IMR-90 (cell line): ENCODE data around the gene HMOX2. TPM values are rescaled to one million over a fixed set of nuclear protein-coding genes. Genes with fewer than 3 reads are reported as not detected.

Experiments
- ATAC-seq: fragments of 200-7000 bp; cut with Tn5 transposase; 2 replicates; pipeline ENCODE4 v1.9.1; 2020; ENCODE audit warnings: low read depth, mild to moderate bottlenecking, moderate library complexity
- BruUV-seq: library from RNA; stranded (reverse); fragments of 400-500 nt; replicated peaks from 2 replicates; lab custom pipeline; 2021; lab: Mats Ljungman, UMichigan
- CTCF ChIA-PET: fragments of 300-600 bp; formaldehyde crosslinking; extraction: SDS; loops from one replicate; lab custom pipeline; 2021; ENCODE audit warnings: antibody characterized with exemption; lab: Yijun Ruan, JAX
- POLR2A ChIA-PET: fragments of 300-600 bp; sonication (Branson Sonifier 250); formaldehyde crosslinking; loops from one replicate; lab custom pipeline; 2022; ENCODE audit warnings: antibody characterized with exemption; ENCODE audit not compliant: unreplicated experiment; lab: Charles Lee
- DNase-seq: peaks from one replicate; pipeline ENCODE4 v3.0.0; 2013
- H2AFZ ChIP-seq: replicated peaks from 2 replicates; pipeline ENCODE3; 2013; ENCODE audit warnings: low read length, mild to moderate bottlenecking; ENCODE audit not compliant: poor library complexity
- H2AK5ac ChIP-seq: 2 replicates; pipeline ENCODE4 v1.6.1; 2013; ENCODE audit warnings: low read depth, low read length, inconsistent platforms
- H2AK9ac ChIP-seq: replicated peaks from 2 replicates; pipeline ENCODE3; 2013; ENCODE audit warnings: mild to moderate bottlenecking, low read depth, low read length, moderate library complexity; ENCODE audit not compliant: poor library complexity
- H2BK120ac ChIP-seq: 2 replicates; pipeline ENCODE4 v1.6.1; 2013; ENCODE audit warnings: low read depth, low read length, inconsistent platforms
- H2BK15ac ChIP-seq: 3 replicates; pipeline ENCODE4 v1.6.1; 2013; ENCODE audit warnings: low read depth, low read length, inconsistent platforms
- H2BK20ac ChIP-seq: 2 replicates; pipeline ENCODE4 v1.6.1; 2013; ENCODE audit warnings: low read depth, mild to moderate bottlenecking, inconsistent platforms, low read length, moderate library complexity
- H2BK5ac ChIP-seq: 2 replicates; pipeline ENCODE4 v1.6.1; 2013; ENCODE audit warnings: mild to moderate bottlenecking, low read depth, low read length, inconsistent platforms; ENCODE audit not compliant: poor library complexity, severe bottlenecking
- H3K14ac ChIP-seq: replicated peaks from 2 replicates; pipeline ENCODE4 v1.6.1; 2013; ENCODE audit warnings: low read depth, low read length, inconsistent platforms
- H3K18ac ChIP-seq: 2 replicates; pipeline ENCODE4 v1.6.1; 2013; ENCODE audit warnings: low read depth, low read length, control low read depth
- H3K23ac ChIP-seq: 2 replicates; pipeline ENCODE4 v1.6.1; 2013; ENCODE audit warnings: low read depth, low read length, inconsistent platforms
- H3K27ac ChIP-seq: 2 replicates; pipeline ENCODE4 v1.5.1; 2013; ENCODE audit warnings: mild to moderate bottlenecking, control low read depth, low read length; ENCODE audit not compliant: insufficient read depth
- H3K27me3 ChIP-seq: 2 replicates; pipeline ENCODE4 v1.6.1; 2013; ENCODE audit warnings: low read length; ENCODE audit not compliant: control insufficient read depth, insufficient read depth
- H3K36me3 ChIP-seq: 2 replicates; pipeline ENCODE4 v1.6.1; 2013; ENCODE audit warnings: low read length, mixed read lengths; ENCODE audit not compliant: control insufficient read depth, insufficient read depth
- H3K4ac ChIP-seq: 2 replicates; pipeline ENCODE4 v1.6.1; 2013; ENCODE audit warnings: low read depth, low read length, inconsistent platforms
- H3K4me1 ChIP-seq: 2 replicates; pipeline ENCODE4 v1.6.1; 2013; ENCODE audit warnings: low read length, mixed read lengths; ENCODE audit not compliant: control insufficient read depth, insufficient read depth
- H3K4me2 ChIP-seq: 2 replicates; pipeline ENCODE4 v1.6.1; 2013; ENCODE audit warnings: low read depth, mild to moderate bottlenecking, control low read depth, low read length, moderate library complexity
- H3K4me3 ChIP-seq: 2 replicates; pipeline ENCODE4 v1.5.1; 2013; ENCODE audit warnings: low read depth, mild to moderate bottlenecking, control low read depth, low read length, moderate library complexity; ENCODE audit not compliant: insufficient read depth
- H3K56ac ChIP-seq: 2 replicates; pipeline ENCODE4 v1.6.1; 2013; ENCODE audit warnings: low read length, inconsistent platforms; ENCODE audit not compliant: insufficient read depth; ENCODE audit errors: extremely low read depth
- H3K79me1 ChIP-seq, 2 experiments: 2 replicates each; pipeline ENCODE4 v1.6.1; 2013; ENCODE audit warnings: low read length in 2 of 2, inconsistent platforms in 1 of 2, low read depth in 1 of 2
- H3K9ac ChIP-seq: 2 replicates; pipeline ENCODE4 v1.6.1; 2013; ENCODE audit warnings: low read depth, low read length, control low read depth
- H3K9me1 ChIP-seq: 2 replicates; pipeline ENCODE4 v1.6.1; 2013; ENCODE audit warnings: low read length, inconsistent platforms; ENCODE audit not compliant: insufficient read depth
- H3K9me3 ChIP-seq: 2 replicates; pipeline ENCODE4 v1.6.1; 2013; ENCODE audit warnings: low read length; ENCODE audit not compliant: control insufficient read depth, insufficient read depth
- H4K20me1 ChIP-seq: 2 replicates; pipeline ENCODE4 v1.6.1; 2013; ENCODE audit warnings: low read length, inconsistent platforms; ENCODE audit not compliant: insufficient read depth
- H4K5ac ChIP-seq: 2 replicates; pipeline ENCODE4 v1.6.1; 2013; ENCODE audit warnings: mild to moderate bottlenecking, low read depth, low read length, control low read depth
- H4K8ac ChIP-seq, 2 experiments: 2 replicates each; pipeline ENCODE4 v1.6.1; 2013; ENCODE audit warnings: low read depth in 2 of 2, low read length in 2 of 2, control low read depth in 1 of 2, inconsistent platforms in 1 of 2
- H4K91ac ChIP-seq: 2 replicates; pipeline ENCODE4 v1.6.1; 2013; ENCODE audit warnings: low read depth, low read length, inconsistent platforms; ENCODE audit not compliant: insufficient read depth
- FOS ChIP-seq: fragments of 150-350 bp; IDR thresholded peaks from 2 replicates; pipeline ENCODE4 v1.6.1; 2016; ENCODE audit warnings: low read depth, low read length
- NFE2L2 ChIP-seq: fragments of 150-350 bp; IDR thresholded peaks from 2 replicates; pipeline ENCODE4 v1.6.1; 2016; ENCODE audit warnings: low read depth, mild to moderate bottlenecking, low read length
- WGBS, 2 experiments: methylation state at CpG; one replicate each; pipeline versions ENCODE4 v1.1.5 to v1.1.7; 2013; ENCODE audit warnings: missing lambda C conversion rate in 2 of 2; ENCODE audit not compliant: insufficient read length in 1 of 2; ENCODE audit errors: extremely low coverage in 2 of 2; 5-methylcytosine and 5-hydroxymethylcytosine counted together
- dilution Hi-C: fragments of 300-500 bp; cut with HindIII; formaldehyde crosslinking; loops from one replicate; pipeline ENCODE4 v1.14.3; 2018; ENCODE audit warnings: low sequenced_read_pairs; ENCODE audit not compliant: unreplicated experiment
- in situ Hi-C: fragments of 300-500 bp; cut with MboI; formaldehyde crosslinking; loops from 3 replicates; pipeline ENCODE4 v1.14.3; 2019; ENCODE audit warnings: low sequenced_read_pairs, inconsistent platforms, mixed read lengths
- intact Hi-C: fragments of 100-400 bp; cut with micrococcal nuclease; formaldehyde crosslinking; loops from 2 replicates; pipeline ENCODE4 v1.10.0; 2022
- polyA plus RNA-seq, 3 experiments: library from polyadenylated mRNA; depleted of rRNA; stranded (reverse); fragments of >200 nt; gene quantifications; 2 replicates each; pipeline ENCODE4 v1.2.3, GENCODE V29; 2012; ENCODE audit warnings: low replicate concordance in 1 of 3
- total RNA-seq: library from RNA; depleted of rRNA; stranded (reverse); fragments of >200 nt; gene quantifications from 2 replicates; pipeline ENCODE4 v1.2.3, GENCODE V29; 2012
- TF ChIP-seq, protein P1 (sequence below): conservative IDR thresholded peaks from 2 replicates; pipeline ENCODE4 v1.5.1; 2012; ENCODE audit warnings: mild to moderate bottlenecking, low read depth, low read length, improper control_type of control experiment

The HMOX2 gene
- total and polyA plus RNA-seq, 2 of the 4 experiments (the other 2 are of a cell fraction), result 93.9 to 98.8 TPM

DNA sequence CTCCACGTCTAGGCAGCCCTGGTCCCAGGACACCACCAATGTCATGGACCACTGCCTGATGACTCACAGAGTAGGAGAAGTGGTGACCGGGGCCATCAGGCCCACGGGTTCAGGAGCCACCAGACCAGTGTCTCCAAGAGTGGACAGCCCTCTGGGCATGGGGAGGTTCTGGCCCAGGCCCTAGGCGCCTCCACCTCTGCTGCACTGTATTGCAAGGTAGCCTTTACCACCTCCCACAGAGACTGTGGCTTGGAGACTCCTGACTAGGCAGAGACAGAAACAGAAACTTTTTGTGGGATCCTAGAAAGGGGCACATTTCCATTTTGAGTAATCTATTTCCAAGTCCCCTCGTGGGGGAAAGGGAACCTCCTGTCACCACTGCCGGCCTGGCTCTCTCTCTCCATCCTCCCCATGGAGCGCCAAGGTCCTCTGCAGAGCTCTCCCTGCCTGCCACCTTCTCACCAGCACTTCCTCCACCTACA, 59.5 kb downstream of the HMOX2 start:
- Histone ChIP-seq H3K79me1 (peaks cover 4 to 31% of the 10 kb centered on the region in 2 experiments; a peak in 2 of 4 replicates), H4K91ac (no peak overlapping the region), H3K4me3 (no peak overlapping the region), H3K23ac (no peak overlapping the region), H3K14ac (no peak overlapping the region), H3K9me1 (peaks cover 3% of the 10 kb centered on the region), H2BK15ac (no peak overlapping the region), H2AK9ac (no peak overlapping the region), H4K8ac (no peak overlapping the region), H3K4ac (no peak overlapping the region), H2BK5ac (no peak overlapping the region), H3K27me3 (no peaks in the 10 kb centered on the region; the same call in 1 of the 2 replicates), H3K27ac (no peak overlapping the region), H3K18ac (no peak overlapping the region), H2AK5ac (no peak overlapping the region), H3K9ac (no peak overlapping the region), H3K9me3 (peaks cover 8% of the 10 kb centered on the region), H2BK20ac (no peak overlapping the region), H4K5ac (no peak overlapping the region), H4K20me1 (no peaks in the 10 kb centered on the region), H2BK120ac (no peak overlapping the region), H3K36me3 (no peaks in the 10 kb centered on the region; the same call in 1 of the 2 replicates), H2AFZ (no peak overlapping the region), H3K4me2 (no peak overlapping the region), H3K56ac (no peak overlapping the region), H3K4me1 (peaks cover 6% of the 10 kb centered on the region)
- in situ Hi-C loops, result no loop called here
- ATAC-seq, result no peak
- TF ChIP-seq FOS (no peak), NFE2L2 (no peak)
- TF ChIP-seq, protein P1, sequence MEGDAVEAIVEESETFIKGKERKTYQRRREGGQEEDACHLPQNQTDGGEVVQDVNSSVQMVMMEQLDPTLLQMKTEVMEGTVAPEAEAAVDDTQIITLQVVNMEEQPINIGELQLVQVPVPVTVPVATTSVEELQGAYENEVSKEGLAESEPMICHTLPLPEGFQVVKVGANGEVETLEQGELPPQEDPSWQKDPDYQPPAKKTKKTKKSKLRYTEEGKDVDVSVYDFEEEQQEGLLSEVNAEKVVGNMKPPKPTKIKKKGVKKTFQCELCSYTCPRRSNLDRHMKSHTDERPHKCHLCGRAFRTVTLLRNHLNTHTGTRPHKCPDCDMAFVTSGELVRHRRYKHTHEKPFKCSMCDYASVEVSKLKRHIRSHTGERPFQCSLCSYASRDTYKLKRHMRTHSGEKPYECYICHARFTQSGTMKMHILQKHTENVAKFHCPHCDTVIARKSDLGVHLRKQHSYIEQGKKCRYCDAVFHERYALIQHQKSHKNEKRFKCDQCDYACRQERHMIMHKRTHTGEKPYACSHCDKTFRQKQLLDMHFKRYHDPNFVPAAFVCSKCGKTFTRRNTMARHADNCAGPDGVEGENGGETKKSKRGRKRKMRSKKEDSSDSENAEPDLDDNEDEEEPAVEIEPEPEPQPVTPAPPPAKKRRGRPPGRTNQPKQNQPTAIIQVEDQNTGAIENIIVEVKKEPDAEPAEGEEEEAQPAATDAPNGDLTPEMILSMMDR, result no peak
- intact Hi-C loops, result no loop called here
- dilution Hi-C loops, result no loop called here
- BruUV-seq, result no TSS peak
- WGBS, 2 experiments, result 83% methylated on average over 4 of the region's 7 CpGs; no CpG with 5 or more reads in 1 of the 2 experiments
- DNase-seq, result no peak
- CTCF ChIA-PET, result interaction anchor here (1.0 kb wide), 1 partner anchor 25 kb away, joined by 3 read pairs; no protein-coding TSS in a partner anchor
- POLR2A ChIA-PET, result no interaction called here
